HCT116 (cell line): ENCODE data around the gene PRDX6.

ENCODE experiments used
- CEBPB ChIP-seq: IDR thresholded peaks from 2 replicates; pipeline ENCODE4 v1.6.1; 2012; ENCODE audit warnings: low read depth
- CTCF ChIP-seq, 3 experiments: fragments of 200-600 bp in 1 of 3; sonication (generic) in 1 of 3; IDR thresholded peaks in 2 of 3; conservative IDR thresholded peaks in 1 of 3; 2 replicates each; pipeline ENCODE4 v1.5.1; 2012 to 2017; ENCODE audit warnings: low read depth in 2 of 3, low read length in 2 of 3, antibody characterized with exemption in 1 of 3, borderline replicate concordance in 1 of 3, control low read depth in 1 of 3, mild to moderate bottlenecking in 1 of 3, mixed read lengths in 1 of 3, mixed run types in 1 of 3, moderate library complexity in 1 of 3; ENCODE audit not compliant: insufficient read depth in 1 of 3
- ELF1 ChIP-seq: IDR thresholded peaks from 2 replicates; pipeline ENCODE4 v1.6.1; 2012; ENCODE audit warnings: low read depth, borderline replicate concordance
- EZH2 ChIP-seq: fragments of 200-600 bp; sonication (generic); IDR thresholded peaks from 2 replicates; pipeline ENCODE4 v1.6.1; 2017; ENCODE audit warnings: antibody characterized with exemption, mixed run types
- FOSL1 ChIP-seq: IDR thresholded peaks from 2 replicates; pipeline ENCODE4 v1.6.1; 2012; ENCODE audit warnings: low read depth
- POLR2A ChIP-seq: IDR thresholded peaks from 2 replicates; pipeline ENCODE4 v1.7.0; 2011; ENCODE audit warnings: borderline replicate concordance; ENCODE audit not compliant: insufficient read depth, insufficient read length; ENCODE audit errors: extremely low read depth
- POLR2AphosphoS5 ChIP-seq: IDR thresholded peaks from 2 replicates; pipeline ENCODE4 v1.6.1; 2011; ENCODE audit warnings: mild to moderate bottlenecking, low read depth, low read length, moderate library complexity
- RAD21 ChIP-seq: IDR thresholded peaks from 2 replicates; pipeline ENCODE4 v1.6.1; 2012; ENCODE audit warnings: low read depth, mild to moderate bottlenecking
- SIN3A ChIP-seq: IDR thresholded peaks from 2 replicates; pipeline ENCODE4 v1.6.1; 2012; ENCODE audit warnings: low read depth
- TCF7L2 ChIP-seq: IDR thresholded peaks from 2 replicates; pipeline ENCODE4 v1.7.0; 2011; ENCODE audit warnings: borderline replicate concordance, inconsistent platforms; ENCODE audit not compliant: insufficient read depth, insufficient read length; ENCODE audit errors: extremely low read depth
- YY1 ChIP-seq: IDR thresholded peaks from 2 replicates; pipeline ENCODE4 v1.6.1; 2011; ENCODE audit warnings: low read length, low read depth, moderate library complexity, mild to moderate bottlenecking; ENCODE audit not compliant: insufficient replicate concordance; ENCODE audit errors: extremely low read depth
- ZFX ChIP-seq: fragments of 450-650 bp; IDR thresholded peaks from 2 replicates; pipeline ENCODE4 v1.6.1; 2017
- TF ChIP-seq, protein P1 (sequence below): IDR thresholded peaks from 2 replicates; pipeline ENCODE4 v1.6.1; 2012; ENCODE audit warnings: low read depth

- TF ChIP-seq CEBPB (no peak), SIN3A (no peak), CTCF (IDR thresholded peaks at IDR 0.05 in 2 of 3, conservative IDR thresholded peaks at IDR 0.05 in 1 of 3; ENCODE audit: borderline replicate concordance in 1 of 3, insufficient read depth in 1 of 3, low read depth in 2 of 3, low read length in 2 of 3) (no peak), FOSL1 (no peak), EZH2 (no peak), RAD21 (no peak), TCF7L2 (no peak), YY1 (no peak), POLR2A (no peak), POLR2AphosphoS5 (no peak), ELF1 (no peak), ZFX (no peak)
- TF ChIP-seq, protein P1, sequence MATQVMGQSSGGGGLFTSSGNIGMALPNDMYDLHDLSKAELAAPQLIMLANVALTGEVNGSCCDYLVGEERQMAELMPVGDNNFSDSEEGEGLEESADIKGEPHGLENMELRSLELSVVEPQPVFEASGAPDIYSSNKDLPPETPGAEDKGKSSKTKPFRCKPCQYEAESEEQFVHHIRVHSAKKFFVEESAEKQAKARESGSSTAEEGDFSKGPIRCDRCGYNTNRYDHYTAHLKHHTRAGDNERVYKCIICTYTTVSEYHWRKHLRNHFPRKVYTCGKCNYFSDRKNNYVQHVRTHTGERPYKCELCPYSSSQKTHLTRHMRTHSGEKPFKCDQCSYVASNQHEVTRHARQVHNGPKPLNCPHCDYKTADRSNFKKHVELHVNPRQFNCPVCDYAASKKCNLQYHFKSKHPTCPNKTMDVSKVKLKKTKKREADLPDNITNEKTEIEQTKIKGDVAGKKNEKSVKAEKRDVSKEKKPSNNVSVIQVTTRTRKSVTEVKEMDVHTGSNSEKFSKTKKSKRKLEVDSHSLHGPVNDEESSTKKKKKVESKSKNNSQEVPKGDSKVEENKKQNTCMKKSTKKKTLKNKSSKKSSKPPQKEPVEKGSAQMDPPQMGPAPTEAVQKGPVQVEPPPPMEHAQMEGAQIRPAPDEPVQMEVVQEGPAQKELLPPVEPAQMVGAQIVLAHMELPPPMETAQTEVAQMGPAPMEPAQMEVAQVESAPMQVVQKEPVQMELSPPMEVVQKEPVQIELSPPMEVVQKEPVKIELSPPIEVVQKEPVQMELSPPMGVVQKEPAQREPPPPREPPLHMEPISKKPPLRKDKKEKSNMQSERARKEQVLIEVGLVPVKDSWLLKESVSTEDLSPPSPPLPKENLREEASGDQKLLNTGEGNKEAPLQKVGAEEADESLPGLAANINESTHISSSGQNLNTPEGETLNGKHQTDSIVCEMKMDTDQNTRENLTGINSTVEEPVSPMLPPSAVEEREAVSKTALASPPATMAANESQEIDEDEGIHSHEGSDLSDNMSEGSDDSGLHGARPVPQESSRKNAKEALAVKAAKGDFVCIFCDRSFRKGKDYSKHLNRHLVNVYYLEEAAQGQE: no peak
Measured at GRCh38 chr1:173474097-173474779, 2.9 kb upstream of the PRDX6 start.
